ENCODE results near the gene SERINC1. TPM values are rescaled to one million over a fixed set of nuclear protein-coding genes. Genes with fewer than 3 reads are reported as not detected.
A peak's percentile ranks its signal among the peaks of the same experiment; 100 is the strongest.

The SERINC1 gene
- polyA plus RNA-seq, 5 donors: 127 to 205 (median 187) TPM

DNA sequence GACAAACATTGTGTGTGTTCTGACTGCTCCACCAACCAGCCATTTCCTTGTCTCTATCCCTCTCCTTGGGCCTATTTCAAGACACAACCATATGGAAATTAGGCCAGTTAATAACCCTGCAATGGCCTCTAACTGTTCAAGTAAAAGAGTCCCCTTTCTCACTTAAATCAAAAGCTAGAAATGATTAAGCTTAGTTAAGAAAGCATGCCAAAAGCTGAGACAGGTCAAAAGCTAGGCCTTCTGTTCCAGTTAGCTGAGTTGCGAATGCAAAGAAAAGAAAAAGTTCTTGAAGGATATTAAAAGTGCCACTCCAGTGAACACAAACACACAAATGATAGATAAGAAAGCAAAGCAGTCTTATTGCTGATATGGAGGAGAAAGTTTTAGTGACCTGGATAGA is 22.5 kb downstream of the SERINC1 start:
- peak; percentile 15 to 16 for DNase-seq

DNA sequence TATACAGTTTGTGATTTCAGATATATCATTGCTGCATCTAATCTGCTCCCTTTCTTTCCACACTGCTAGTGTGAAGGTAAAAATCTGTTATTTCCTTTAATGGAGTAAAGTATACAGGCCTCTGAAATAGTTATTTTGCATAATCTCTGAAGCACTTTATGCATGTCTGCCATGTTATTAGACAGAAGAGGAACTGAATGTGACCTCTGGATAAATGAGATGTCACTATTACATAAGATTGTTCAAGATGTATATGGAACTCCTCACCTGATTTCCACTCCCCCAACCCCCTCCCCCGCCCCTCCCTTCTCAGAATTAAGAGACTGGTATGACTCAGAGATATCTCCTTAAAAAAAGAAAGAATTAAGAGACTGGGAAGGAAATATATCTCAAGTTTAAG is 26.3 kb downstream of the SERINC1 start:
- DNase-seq: no peak

DNA sequence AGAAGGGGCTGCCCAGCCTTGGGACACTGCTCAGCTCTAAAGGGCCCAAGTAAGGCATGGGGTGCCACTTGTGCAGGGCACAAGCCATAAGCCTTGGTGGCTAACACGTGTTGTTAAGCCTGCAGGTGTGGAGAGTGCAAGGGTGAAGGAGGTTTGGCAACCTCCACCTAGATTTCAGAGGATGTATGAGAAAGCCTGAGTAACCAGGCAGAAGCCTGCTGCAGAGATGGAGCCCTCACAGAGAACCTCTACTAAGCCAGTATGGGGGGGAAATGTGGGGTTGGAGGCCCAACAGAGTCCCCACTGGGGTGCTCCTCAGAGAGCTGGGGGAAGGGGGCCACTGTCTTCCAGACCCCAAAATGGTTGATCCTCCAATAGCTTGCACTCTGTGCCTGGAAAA is 32.6 kb downstream of the SERINC1 start:
- DNase-seq: no peak

DNA sequence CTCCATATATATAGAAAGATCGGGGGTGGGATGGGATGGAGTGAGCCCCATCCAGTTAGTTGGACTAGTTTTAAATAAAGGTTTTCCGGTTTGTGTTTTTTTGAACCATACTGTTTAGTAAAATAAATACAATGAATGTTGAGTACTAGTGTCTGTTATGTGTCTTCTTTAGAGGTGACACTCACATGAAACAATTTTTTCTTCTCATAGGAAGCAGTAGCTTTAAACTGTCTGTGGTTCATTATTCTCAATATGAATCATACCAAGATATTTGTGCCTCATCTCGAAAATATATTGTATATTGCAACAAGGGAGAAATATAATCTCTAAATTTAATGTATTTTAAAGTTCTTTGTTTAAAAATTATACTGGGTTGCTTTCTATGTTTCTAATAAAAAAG is 38.8 kb downstream of the SERINC1 start:
- no peak for DNase-seq

DNA sequence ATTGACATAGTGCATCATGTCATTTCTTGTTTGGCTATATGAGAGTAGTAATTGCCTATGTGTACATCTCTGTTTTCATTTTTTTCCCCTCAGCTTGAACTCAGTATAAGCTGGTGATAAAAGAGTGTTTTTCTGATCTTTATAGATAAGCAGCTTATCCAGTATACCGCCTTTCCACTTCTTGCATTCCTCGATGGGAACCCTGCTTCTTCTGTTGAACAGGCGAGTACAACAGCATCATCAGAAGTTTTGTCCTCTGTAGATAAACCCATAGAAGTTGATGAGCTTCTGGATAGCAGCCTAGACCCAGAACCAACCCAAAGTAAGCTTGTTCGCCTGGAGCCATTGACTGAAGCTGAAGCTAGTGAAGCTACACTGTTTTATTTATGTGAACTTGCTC is 39.8 kb downstream of the SERINC1 start:
- no peak for DNase-seq

DNA sequence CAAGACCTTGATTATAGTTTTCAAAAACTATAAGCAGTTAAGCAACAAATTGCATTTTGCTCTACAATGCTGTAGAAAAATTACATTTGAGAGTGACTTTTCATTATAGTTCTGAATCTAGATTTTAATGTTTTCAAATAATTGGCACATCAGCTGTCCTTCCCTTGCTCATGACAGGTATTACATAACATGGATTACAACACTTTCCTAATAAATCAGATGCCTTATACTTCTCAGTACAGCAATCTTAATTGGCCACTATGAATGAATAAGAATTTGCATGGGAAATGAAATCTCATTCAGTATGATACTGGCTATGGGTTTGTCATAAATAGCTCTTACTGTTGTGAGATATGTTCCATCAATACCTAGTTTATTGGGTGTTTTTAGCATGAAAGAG is 42.3 kb downstream of the SERINC1 start:
- no peak for DNase-seq

DNA sequence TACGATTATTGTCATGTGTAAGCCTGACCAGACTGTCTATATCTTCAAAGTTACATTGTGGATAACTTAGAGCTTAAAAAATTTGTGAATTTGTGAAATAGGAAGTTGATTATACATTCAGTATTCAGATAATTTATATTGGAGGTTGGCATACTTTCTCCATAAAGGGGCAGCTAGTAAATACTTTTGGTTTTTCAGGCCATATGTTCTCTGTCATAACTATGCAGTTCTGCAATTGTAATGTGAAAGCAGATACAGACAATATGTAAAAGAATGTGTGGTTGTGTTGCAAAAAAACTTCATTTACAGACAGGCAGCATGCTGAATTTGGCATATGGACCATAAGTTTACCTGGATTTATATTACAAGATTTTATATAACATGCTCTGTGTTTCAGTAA is 42.8 kb downstream of the SERINC1 start:
- DNase-seq: no peak

DNA sequence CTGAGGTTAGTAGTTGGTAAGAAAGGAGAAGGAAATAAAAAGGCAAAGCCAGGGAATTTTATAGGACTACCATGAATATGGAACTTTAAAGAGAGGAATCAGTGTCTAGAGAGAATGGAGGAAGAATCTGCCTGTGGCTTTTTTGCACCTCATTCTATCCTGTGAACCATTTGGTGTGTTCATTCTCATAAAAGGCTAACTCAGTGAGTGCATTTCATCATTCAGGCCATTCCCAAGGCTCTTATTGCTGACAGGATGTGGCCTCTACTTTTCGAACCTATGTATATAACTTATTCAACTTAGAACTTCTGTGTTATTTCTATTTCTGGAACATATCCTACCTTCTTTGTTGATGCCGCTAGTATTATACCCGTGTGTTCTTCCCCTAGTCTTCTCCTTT is 45.0 kb downstream of the SERINC1 start:
- DNase-seq: no peak

DNA sequence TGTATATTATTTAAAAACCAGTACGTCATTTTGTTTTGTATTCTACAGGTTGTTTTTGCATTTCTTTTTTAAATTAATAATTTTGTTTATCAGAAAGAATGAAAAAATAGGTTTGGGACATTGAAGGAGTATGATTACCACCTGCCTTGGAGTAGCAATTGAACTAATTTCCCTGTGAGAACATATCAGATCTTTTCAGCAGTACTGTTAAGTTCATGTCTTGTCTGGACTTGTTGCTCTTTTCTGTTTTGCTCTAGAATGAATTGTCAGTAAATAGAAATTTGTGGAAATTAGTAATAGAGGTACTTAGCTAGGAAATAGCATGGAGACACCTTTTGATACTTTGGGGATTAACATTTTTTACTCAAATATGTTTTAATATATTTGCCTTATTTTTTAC is 47.9 kb downstream of the SERINC1 start:
- DNase-seq: no peak

DNA sequence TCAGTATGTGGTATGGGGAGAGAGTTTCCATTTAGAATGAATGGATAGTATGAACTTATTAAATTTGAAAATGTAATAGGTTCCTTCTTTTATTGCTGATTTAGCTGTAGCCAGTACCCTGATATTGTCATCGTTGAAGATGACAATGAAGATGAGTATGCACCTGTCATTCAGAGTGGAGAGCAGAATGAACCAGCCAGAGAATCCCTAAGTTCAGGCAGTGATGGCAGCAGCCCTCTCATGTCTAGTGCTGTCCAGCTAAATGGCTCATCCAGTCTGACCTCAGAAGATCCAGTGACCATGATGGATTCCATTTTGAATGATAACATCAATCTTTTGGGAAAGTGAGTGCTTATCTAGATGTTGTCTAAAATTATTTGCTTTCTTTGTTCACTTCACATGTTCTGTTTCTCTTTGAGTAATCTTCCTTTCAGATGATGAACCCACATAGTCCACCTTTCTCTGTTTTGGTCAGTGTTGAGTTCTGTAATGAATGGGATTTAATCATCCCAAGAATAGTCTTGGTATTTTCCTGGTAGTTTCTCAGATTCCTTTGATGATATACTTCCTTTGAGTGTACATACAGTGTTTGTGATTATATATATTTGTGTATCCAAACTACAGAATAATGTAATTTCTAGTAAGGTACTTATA is 48.9 kb downstream of the SERINC1 start:
- no peak for DNase-seq

DNA sequence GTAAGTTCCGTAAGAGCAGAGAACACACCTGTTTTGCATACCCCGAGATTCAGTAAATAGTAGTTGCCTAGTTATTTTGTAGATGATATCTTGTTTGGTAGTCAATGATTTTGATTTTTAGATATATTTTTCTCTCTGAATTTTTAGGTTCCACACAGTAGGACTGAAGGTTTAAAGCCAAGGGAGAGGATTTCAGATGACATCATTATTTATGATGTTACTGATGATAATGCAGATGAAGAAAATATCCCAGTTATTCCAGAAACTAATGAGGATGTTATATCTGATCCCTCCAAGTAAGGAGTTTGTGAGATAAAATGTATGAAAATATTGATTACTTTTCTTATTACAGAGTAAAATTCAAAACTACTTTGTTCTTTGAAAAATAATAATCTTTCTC is 49.6 kb downstream of the SERINC1 start:
- no peak for DNase-seq

DNA sequence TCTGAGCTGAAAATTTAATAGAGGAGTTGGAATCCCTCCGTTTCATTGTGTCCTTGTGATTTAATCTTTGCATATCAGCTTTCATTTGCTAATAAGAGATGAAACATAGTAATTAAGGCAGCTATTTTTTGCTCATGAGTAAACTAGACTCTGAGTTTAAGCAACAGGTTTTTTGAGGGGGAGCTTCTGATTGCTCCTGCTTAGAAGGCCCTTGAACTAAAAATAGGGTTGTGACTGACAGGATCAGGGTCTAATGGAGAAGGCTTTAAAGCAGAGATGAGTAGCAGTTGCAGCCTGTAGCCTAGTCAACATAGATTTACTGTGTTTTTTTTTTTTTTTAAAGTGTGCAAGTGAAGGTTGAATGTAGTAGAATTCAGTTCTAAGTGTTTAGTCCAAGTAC is 54.8 kb downstream of the SERINC1 start:
- DNase-seq: no peak

DNA sequence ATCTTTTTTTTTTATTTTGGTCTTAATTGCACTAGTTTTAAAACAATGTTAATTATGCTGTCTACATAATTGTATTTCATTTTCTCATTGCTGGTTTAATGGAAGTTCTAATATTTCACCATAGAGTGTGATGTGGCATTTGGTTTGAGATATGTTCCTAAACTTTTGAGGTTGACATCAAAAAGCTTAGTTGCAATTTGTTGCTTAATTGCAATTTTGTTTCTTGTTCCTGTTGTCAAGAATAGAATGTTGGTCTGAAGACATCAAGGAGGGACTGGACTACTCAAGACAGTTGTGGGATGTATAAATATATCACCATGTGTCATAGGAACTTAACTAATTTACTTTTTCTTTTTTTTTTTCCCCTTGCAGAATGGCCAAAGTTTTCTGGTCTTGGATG is 59.6 kb downstream of the SERINC1 start:
- DNase-seq: no peak

DNA sequence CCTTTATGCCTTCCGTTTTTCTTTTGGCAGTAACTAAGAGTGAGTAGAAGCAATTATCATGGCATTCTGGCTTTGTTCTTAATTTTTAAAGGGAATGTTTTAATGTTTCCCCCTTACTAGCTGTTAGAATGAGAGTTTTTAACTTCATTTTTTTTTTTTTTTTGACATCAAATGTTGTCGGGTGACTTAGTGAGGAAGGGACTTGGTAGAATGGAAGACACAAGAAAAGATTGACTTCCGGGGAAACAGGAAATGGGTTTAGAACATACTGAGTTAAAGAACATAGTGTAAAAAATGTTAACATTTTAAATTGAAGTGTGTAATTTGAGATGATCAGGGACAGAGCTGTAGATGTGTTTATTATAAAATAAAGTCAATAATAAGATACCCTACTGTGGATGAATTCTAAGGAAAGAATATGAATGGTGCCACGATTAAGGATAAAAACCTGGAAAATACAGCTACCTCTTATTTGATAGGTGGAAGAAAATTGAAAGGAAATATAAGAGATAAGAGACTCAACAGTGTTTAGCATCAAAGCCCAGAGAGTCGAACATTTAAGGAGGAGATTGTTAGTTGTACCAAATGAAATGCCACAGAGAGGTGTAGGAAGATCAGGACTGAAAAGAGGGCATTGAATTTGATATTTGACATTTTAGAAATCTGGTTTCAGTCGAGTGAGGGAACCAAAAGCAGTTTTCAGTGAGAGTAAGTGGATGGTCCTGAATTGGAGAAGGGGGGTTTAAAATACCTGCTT is 62.7 kb downstream of the SERINC1 start:
- no peak for DNase-seq

DNA sequence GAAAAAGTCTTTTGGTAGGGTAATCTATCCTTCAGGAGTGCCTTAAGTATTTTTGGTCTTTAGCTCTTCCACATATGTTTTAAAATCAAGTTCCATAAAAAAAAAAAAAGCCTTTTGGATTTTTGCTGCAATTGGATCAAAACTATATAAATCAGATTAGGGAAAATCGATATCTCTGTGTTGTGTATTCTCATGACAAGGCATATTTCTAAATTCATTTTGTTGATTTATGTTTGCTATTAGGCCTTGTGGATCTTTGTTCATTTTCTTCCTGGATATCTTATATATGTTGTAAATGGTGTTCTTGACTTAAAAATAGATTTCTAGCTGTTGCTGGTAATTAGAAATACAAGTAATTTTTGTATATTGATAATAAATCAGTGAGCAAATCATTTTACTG is 63.4 kb downstream of the SERINC1 start:
- no peak for DNase-seq

DNA sequence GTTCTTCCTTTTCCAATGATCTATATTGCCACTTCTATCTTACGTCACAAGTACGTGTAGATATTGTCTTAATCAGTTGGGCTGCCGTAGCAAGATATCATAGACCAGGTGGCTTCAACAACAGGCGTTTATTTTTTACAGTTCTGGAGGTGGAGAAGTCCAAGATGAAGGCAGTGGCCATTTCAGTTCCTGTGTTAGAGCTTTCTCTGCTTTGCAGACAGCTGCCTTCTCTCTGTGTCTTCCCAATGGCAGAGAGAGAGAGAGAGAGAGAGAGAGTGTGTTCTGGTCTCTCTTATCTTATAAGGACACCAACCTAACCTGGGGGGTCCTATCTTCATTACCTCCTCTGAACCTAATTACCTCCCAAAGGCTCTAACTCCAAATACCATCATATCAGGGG is 63.9 kb downstream of the SERINC1 start:
- DNase-seq: no peak

DNA sequence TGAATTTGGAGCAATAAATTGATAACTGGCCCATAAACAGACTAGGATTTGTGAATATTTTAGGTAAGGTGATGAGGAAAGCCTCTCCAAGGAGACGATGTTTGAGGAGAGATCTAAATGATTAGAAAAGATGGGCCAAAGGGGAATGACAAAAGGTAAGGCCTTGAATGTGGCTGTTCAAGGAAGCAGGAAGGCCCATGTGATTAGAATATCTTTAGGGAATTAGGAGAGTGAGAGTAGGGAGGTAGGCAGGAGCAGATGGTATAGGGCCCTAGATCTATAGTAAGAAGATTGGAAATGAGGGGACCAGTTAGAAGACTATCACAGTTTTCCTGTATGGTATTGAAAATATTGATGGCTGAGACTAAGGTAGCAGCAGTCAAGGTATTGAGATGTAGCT is 65.4 kb downstream of the SERINC1 start:
- no peak for DNase-seq

DNA sequence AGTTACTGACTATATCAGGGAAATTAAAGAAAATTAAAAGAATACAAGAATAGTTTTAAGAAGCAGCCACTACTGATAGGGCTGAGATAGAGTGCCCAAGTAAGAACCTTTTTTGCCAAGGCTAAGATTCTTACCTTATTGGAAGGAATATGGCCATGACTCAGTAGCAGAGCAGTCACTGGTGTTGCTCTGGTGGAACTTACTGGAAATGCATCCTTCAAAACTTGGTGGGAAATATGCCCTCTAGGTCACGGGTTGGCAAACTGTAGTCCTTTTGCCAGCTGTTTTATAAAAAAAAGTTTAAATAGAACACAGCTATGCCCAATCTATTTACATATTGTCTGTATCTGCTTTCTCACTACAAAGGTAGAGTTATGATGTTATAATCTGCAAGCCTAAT is 66.2 kb downstream of the SERINC1 start:
- no peak for DNase-seq

DNA sequence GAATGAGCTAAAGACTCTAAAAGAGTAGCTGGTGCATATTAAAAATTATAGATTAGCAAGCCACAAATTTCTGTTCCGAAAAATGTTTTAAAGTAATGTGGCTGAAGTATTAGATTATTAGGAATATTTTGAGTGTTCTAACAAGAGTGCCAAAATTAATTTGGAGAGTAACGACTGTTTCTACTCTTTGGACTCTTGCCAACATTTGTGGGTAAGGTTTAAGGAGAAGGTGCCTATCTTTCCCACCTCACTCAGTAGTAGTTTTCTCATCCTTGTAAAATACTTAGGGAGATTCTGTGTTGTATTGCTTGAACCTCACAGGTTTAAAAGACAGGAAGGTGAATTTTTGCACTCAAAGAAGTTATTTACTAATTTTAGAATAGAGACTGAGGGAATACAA is 67.2 kb downstream of the SERINC1 start:
- no peak for DNase-seq

DNA sequence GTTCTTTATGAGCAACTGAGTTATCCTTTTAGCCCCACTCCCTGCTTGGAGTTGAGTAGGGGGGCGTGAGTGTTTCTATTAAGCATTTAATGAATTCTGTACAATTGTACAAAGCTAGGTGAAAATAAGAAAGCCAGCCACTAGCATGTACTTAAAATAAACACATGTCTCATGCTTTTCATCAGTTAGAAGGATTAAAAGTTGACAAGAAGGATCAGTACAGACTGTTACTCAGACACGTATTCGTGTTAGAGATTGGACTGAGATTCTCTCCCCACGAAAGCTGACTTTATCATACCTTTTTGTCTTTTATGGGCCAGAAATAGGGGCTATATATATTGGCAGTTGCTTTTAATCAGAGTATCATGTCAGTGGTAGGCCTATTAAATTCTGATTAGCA is 70.5 kb downstream of the SERINC1 start:
- no peak for DNase-seq

DNA sequence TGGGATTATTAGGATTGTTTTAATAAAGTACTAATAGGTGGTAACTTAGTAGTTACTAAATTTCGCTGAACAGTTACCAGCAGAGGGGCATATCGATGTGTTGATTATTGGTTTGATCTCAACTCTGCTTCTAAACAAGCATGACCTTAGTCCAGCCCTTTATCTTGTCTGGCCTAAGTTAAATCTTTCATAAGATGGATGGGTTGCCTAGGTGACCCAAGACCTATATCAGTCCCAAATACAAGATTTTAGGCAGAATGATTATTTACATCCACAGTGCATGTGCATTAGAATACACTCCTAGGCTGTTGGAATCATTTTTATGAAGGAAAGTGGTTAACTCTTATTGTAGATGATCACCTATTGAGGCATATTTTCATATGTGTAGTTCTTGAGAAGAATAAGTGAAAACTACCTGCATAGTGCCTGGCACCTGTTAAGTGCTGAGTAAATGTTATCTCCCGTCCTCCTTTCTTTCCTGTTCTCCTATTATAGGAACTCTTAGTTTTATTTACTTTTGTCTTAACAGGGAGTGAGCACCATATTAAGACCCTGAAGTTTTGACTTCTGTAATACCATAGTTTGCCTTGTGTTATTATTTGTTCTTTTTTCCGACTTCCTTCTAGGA is 71.0 kb downstream of the SERINC1 start:
- no peak for DNase-seq

DNA sequence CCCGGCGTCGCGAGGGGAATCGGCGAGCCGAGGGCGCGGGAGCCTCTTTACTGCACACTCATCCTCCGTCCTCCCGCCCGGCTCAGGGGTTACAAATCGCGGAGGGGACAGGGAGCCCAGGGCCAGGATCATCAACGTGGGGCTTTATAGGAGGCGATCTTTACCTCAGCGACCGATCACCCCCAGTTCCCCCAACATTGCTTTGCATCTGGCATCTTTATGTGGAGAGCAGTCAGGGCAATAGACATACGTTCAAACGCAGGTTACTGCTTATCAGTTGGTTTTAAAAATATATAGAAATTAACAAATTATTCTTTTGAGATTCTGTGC is 71.5 kb downstream of the SERINC1 start:
- no peak for DNase-seq

DNA sequence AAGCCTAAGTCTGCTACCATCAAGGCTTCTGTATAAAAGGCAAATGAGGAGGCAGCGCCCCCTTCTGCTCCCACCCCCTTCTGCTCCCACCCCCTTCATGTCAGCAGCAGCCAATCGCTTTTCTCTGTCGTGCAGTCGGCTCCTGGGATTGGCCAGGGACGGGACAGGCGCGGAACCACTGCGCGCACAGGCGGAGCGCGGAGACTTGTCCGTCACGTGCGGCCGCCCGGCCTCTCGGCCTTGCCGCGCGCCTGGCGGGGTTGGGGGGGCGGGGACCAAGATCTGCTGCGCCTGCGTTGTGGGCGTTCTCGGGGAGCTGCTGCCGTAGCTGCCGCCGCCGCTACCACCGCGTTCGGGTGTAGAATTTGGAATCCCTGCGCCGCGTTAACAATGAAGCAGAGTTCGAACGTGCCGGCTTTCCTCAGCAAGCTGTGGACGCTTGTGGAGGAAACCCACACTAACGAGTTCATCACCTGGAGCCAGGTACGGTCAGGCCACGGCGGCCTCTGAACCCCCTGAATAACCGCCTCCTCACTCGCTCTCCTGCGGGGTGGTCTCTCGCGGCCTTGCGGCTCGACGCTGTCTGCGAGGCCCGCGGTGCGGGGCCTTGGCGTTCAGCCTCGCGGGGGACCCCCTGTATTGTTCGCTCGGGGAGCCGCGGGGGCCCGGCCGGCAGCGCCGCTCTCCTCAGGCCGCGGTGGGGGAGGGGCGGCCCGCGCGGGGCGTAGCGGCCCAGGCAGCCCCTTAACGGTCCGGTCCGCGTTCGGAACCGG is 72.1 kb downstream of the SERINC1 start, which contains the start of gene HSF2:
TSS of gene HSF2 (plus strand) at position 305 of the 773 bp plus-strand sequence. CDS start at position 391, 86 bp downstream.
- peak; percentile 97 for DNase-seq
